Thyroid gland (tissue), 4 donors: ENCODE data around the gene EMILIN3.

ENCODE experiments used
- POLR2A ChIP-seq, 2 donors: fragments of 450-650 bp; IDR thresholded peaks; one replicate each; pipeline ENCODE4 v1.6.1; 2017; ENCODE audit warnings: antibody characterized with exemption in 2 of 2, mild to moderate bottlenecking in 2 of 2, moderate library complexity in 1 of 2
- TF ChIP-seq, protein P1 (sequence below), 6 experiments: fragments of 200-600 bp in 3 of 6; fragments of 450-650 bp in 3 of 6; sonication (generic) in 3 of 6; IDR thresholded peaks; one replicate each; pipeline ENCODE4 v1.5.1; 2016 to 2019; ENCODE audit warnings: antibody characterized with exemption in 6 of 6, mild to moderate bottlenecking in 2 of 6, inconsistent platforms in 1 of 6, moderate library complexity in 1 of 6

DNA sequence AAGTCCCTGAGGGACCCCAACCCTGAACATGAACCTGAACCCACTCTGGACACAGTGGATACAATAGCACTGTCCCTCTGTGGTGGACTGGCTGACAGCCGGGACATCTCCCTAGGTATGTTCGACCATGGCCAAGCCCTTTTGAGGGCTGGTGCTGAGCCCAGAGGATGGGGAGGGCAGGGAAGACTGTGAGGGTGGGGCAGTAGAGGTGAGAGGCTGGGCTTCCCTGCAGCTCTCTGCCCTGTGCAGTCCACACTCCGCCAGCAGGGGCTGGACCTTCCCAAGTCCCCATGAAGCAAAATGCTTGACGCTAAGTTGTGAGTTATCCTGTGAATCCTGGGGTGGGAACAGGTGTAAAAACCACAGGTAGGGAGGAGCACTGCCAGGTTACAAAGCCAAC is 14.5 kb downstream of the EMILIN3 start:
- TF ChIP-seq, protein P1, sequence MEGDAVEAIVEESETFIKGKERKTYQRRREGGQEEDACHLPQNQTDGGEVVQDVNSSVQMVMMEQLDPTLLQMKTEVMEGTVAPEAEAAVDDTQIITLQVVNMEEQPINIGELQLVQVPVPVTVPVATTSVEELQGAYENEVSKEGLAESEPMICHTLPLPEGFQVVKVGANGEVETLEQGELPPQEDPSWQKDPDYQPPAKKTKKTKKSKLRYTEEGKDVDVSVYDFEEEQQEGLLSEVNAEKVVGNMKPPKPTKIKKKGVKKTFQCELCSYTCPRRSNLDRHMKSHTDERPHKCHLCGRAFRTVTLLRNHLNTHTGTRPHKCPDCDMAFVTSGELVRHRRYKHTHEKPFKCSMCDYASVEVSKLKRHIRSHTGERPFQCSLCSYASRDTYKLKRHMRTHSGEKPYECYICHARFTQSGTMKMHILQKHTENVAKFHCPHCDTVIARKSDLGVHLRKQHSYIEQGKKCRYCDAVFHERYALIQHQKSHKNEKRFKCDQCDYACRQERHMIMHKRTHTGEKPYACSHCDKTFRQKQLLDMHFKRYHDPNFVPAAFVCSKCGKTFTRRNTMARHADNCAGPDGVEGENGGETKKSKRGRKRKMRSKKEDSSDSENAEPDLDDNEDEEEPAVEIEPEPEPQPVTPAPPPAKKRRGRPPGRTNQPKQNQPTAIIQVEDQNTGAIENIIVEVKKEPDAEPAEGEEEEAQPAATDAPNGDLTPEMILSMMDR (IDR thresholded peaks at IDR 0.05), result no peak
- TF ChIP-seq POLR2A (IDR thresholded peaks at IDR 0.05), result no peak
